H9 (cell line): ENCODE measurements around the gene MYL3. TPM values are rescaled to one million over a fixed set of nuclear protein-coding genes. Genes with fewer than 3 reads are reported as not detected.

Experiments
- DNase-seq: peaks from one replicate; pipeline ENCODE4 v3.0.0-alpha.2; 2017
- H2AFZ ChIP-seq: one replicate; pipeline ENCODE4 v1.6.1; 2013; ENCODE audit warnings: mild to moderate bottlenecking, low read length, control low read depth, moderate library complexity
- H2AK5ac ChIP-seq: 2 replicates; pipeline ENCODE4 v1.6.1; 2013; ENCODE audit warnings: low read length, control low read depth, mixed read lengths; ENCODE audit not compliant: insufficient read length
- H2BK120ac ChIP-seq: one replicate; pipeline ENCODE4 v1.6.1; 2013; ENCODE audit warnings: low read depth, mild to moderate bottlenecking, low read length, control low read depth, inconsistent platforms; ENCODE audit not compliant: poor library complexity, severe bottlenecking
- H2BK12ac ChIP-seq: 2 replicates; pipeline ENCODE4 v1.6.1; 2013; ENCODE audit warnings: low read length, control low read depth, mixed read lengths, low read depth; ENCODE audit not compliant: insufficient read length
- H2BK15ac ChIP-seq: 2 replicates; pipeline ENCODE4 v1.6.1; 2013; ENCODE audit warnings: low read depth, low read length, control low read depth
- H2BK20ac ChIP-seq: one replicate; pipeline ENCODE4 v1.6.1; 2013; ENCODE audit warnings: low read depth, mild to moderate bottlenecking, low read length, control low read depth, inconsistent platforms; ENCODE audit not compliant: poor library complexity, severe bottlenecking
- H2BK5ac ChIP-seq: 2 replicates; pipeline ENCODE4 v1.6.1; 2013; ENCODE audit warnings: low read length, control low read depth, mixed read lengths; ENCODE audit not compliant: insufficient read length
- H3K14ac ChIP-seq: 2 replicates; pipeline ENCODE4 v1.6.1; 2013; ENCODE audit warnings: low read length, control low read depth; ENCODE audit not compliant: insufficient read depth
- H3K18ac ChIP-seq: 2 replicates; pipeline ENCODE4 v1.6.1; 2013; ENCODE audit warnings: low read depth, mild to moderate bottlenecking, mixed read lengths, low read length, control low read depth; ENCODE audit not compliant: insufficient read length
- H3K23ac ChIP-seq: 2 replicates; pipeline ENCODE4 v1.6.1; 2013; ENCODE audit warnings: low read length, control low read depth, mixed read lengths, low read depth; ENCODE audit not compliant: insufficient read length
- H3K23me2 ChIP-seq: 2 replicates; pipeline ENCODE4 v1.6.1; 2013; ENCODE audit warnings: low read depth, mild to moderate bottlenecking, mixed read lengths, low read length, control low read depth; ENCODE audit not compliant: insufficient read length, poor library complexity, severe bottlenecking
- H3K27ac ChIP-seq: 2 replicates; pipeline ENCODE4 v1.5.1; 2013; ENCODE audit warnings: low read length, control low read depth, mixed read lengths, low read depth; ENCODE audit not compliant: insufficient read length
- H3K27me3 ChIP-seq: 2 replicates; pipeline ENCODE4 v1.6.1; 2013; ENCODE audit warnings: low read length, control low read depth, inconsistent platforms; ENCODE audit not compliant: insufficient read depth
- H3K4ac ChIP-seq: 2 replicates; pipeline ENCODE4 v1.6.1; 2013; ENCODE audit warnings: low read depth, mild to moderate bottlenecking, control low read depth, inconsistent platforms, low read length, moderate library complexity
- H3K4me1 ChIP-seq: 2 replicates; pipeline ENCODE4 v1.6.1; 2013; ENCODE audit warnings: low read length, control low read depth, inconsistent platforms; ENCODE audit not compliant: insufficient read depth
- H3K4me2 ChIP-seq: 2 replicates; pipeline ENCODE4 v1.6.1; 2013; ENCODE audit warnings: low read length, control low read depth, mixed read lengths; ENCODE audit not compliant: insufficient read length, insufficient read depth
- H3K56ac ChIP-seq: 2 replicates; pipeline ENCODE4 v1.6.1; 2013; ENCODE audit warnings: low read depth, mild to moderate bottlenecking, mixed read lengths, low read length, control low read depth; ENCODE audit not compliant: insufficient read length
- H3K79me1 ChIP-seq: 2 replicates; pipeline ENCODE4 v1.6.1; 2013; ENCODE audit warnings: low read depth, mild to moderate bottlenecking, moderate library complexity, low read length, control low read depth, inconsistent platforms; ENCODE audit not compliant: insufficient read depth, poor library complexity, severe bottlenecking
- H3K79me2 ChIP-seq: 2 replicates; pipeline ENCODE4 v1.6.1; 2013; ENCODE audit warnings: low read length, control low read depth, inconsistent platforms; ENCODE audit not compliant: insufficient read depth
- H3K9ac ChIP-seq: 2 replicates; pipeline ENCODE4 v1.6.1; 2013; ENCODE audit warnings: low read length, control low read depth, mixed read lengths; ENCODE audit not compliant: insufficient read length; ENCODE audit errors: extremely low read depth
- H3K9me3 ChIP-seq: one replicate; pipeline ENCODE4 v1.6.1; 2013; ENCODE audit warnings: low read depth, low read length, inconsistent platforms; ENCODE audit not compliant: control insufficient read depth
- H3T11ph ChIP-seq: one replicate; pipeline ENCODE4 v1.6.1; 2013; ENCODE audit warnings: mild to moderate bottlenecking, low read length, control low read depth, inconsistent platforms
- H4K20me1 ChIP-seq: one replicate; pipeline ENCODE4 v1.6.1; 2013; ENCODE audit not compliant: control insufficient read depth, insufficient read length, insufficient read depth
- H4K5ac ChIP-seq: 2 replicates; pipeline ENCODE4 v1.6.1; 2013; ENCODE audit warnings: low read depth, mild to moderate bottlenecking, mixed read lengths, low read length, control low read depth; ENCODE audit not compliant: insufficient read length
- H4K8ac ChIP-seq: replicated peaks from 2 replicates; pipeline ENCODE4 v1.6.1; 2013; ENCODE audit warnings: low read length, control low read depth, mixed read lengths, low read depth; ENCODE audit not compliant: insufficient read length
- H4K91ac ChIP-seq: 2 replicates; pipeline ENCODE4 v1.6.1; 2013; ENCODE audit warnings: low read depth, mild to moderate bottlenecking, moderate library complexity, mixed read lengths, low read length, control low read depth; ENCODE audit not compliant: insufficient read length
- H3K27ac Mint-ChIP-seq, 3 experiments: 2 replicates in 2 of 3; 3 replicates in 1 of 3; pipeline ENCODE4 v1.8.0; 2020 to 2021; ENCODE audit warnings: mixed read lengths in 3 of 3, mild to moderate bottlenecking in 1 of 3, moderate library complexity in 1 of 3
- H3K27me3 Mint-ChIP-seq: 2 replicates; pipeline ENCODE4 v1.8.0; 2021; ENCODE audit warnings: low read depth, mild to moderate bottlenecking, moderate library complexity, mixed read lengths
- H3K36me3 Mint-ChIP-seq, 3 experiments: 2 replicates in 2 of 3; 3 replicates in 1 of 3; pipeline ENCODE4 v1.8.0; 2020 to 2021; ENCODE audit warnings: low read depth in 3 of 3, mixed read lengths in 3 of 3; ENCODE audit not compliant: insufficient read depth in 1 of 3
- H3K4me1 Mint-ChIP-seq, 2 experiments: 2 replicates each; pipeline ENCODE4 v1.8.0; 2020; ENCODE audit warnings: mixed read lengths in 2 of 2
- H3K4me3 Mint-ChIP-seq, 2 experiments: 2 replicates in 1 of 2; 3 replicates in 1 of 2; pipeline ENCODE4 v1.8.0; 2020 to 2021; ENCODE audit warnings: mild to moderate bottlenecking in 2 of 2, mixed read lengths in 2 of 2, moderate library complexity in 1 of 2
- H3K9me3 Mint-ChIP-seq, 2 experiments: 2 replicates in 1 of 2; 3 replicates in 1 of 2; pipeline ENCODE4 v1.8.0; 2020; ENCODE audit warnings: mild to moderate bottlenecking in 2 of 2, mixed read lengths in 2 of 2, moderate library complexity in 1 of 2
- CTCF ChIP-seq: fragments of 200-600 bp; sonication (generic); conservative IDR thresholded peaks from 3 replicates; pipeline ENCODE4 v1.8.0; 2021; ENCODE audit warnings: antibody characterized with exemption, mild to moderate bottlenecking
- WGBS: extraction: QIAGEN DNeasy Blood & Tissue Kit; methylation state at CpG from one replicate; pipeline ENCODE4 v1.1.7; 2013; ENCODE audit warnings: missing lambda C conversion rate, low lambda C conversion rate, mixed read lengths; ENCODE audit not compliant: insufficient read length; ENCODE audit errors: extremely low coverage; 5-methylcytosine and 5-hydroxymethylcytosine counted together
- total RNA-seq: library from RNA; stranded (reverse); gene quantifications from 2 replicates; pipeline ENCODE4 v1.2.1, GENCODE V29; 2021

MYL3 gene
- total RNA-seq, 1 experiment from 2014 or later: 0.24 TPM

DNA sequence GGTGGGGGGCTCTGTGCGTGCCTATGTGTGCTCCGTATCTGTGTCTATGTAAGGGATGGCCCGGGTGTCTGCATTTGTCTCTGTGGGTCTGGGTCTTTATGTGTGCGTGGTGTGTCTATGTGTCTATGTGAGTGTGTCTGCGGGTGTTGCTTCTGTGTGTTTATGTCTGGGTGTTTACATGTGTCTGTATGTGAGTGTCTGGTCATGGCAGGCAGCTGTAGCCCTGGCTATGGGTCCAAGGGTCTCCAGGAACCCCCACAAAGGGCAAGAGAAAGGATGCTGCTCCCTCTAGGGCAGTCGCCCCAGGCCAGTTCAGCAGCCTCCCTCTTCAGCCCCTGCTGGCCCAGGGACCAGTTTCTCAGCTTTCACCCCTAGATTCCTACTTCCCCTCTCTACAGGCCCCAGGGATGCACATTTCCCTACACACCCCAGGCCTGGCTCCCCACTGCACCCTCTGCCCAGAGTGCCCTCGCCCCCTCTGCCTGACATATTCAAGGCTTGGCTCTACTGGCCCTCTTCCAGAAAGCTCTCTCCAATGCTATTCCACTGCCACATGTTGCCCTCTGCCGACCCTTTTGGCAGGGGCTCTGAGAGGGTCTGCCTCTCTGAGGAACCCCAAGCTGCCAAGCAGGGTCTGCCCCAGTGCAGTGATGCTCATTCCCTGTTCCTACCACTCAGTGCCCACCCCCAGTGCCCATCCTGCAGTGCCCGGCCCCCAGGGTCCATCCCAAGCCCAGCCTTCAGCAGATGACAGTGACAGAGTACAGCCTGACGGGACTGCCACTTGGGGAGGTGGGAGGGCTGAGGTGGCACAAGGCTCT is 1.0 kb upstream of the MYL3 start:
- Histone ChIP-seq H2BK5ac (no peak overlapping the region), H2BK15ac (no peak overlapping the region), H4K8ac (no peak overlapping the region), H3K23me2 (no peaks in the 10 kb centered on the region), H3K14ac (no peak overlapping the region), H3K79me1 (no peaks in the 10 kb centered on the region), H2BK12ac (no peak overlapping the region), H2BK20ac (no peak overlapping the region), H3K27ac (no peak overlapping the region), H3K23ac (no peak overlapping the region), H3K4me2 (no peak overlapping the region), H3K9ac (no peak overlapping the region), H3T11ph (no peak overlapping the region), H3K79me2 (no peaks in the 10 kb centered on the region), H3K18ac (no peak overlapping the region), H3K9me3 (no peaks in the 10 kb centered on the region), H4K5ac (no peak overlapping the region), H3K4me1 (no peaks in the 10 kb centered on the region), H4K20me1 (no peaks in the 10 kb centered on the region), H3K56ac (no peak overlapping the region), H3K27me3 (no peaks in the 10 kb centered on the region), H2AFZ (no peak overlapping the region), H2AK5ac (no peak overlapping the region), H3K4ac (no peak overlapping the region), H4K91ac (no peak overlapping the region), H2BK120ac (no peak overlapping the region)
- no peak for DNase-seq
- no CpG with 5 or more reads among the region's 10 CpGs for WGBS
- Mint-ChIP-seq H3K9me3 (no peaks in the 10 kb centered on the region; a peak in 1 of 5 replicates), H3K36me3 (no peaks in the 10 kb centered on the region), H3K27me3 (peaks cover 13% of the 10 kb centered on the region), H3K27ac (no peak overlapping the region; a peak in 1 of 7 replicates), H3K4me3 (no peak overlapping the region), H3K4me1 (peaks cover 8 to 23% of the 10 kb centered on the region in 2 experiments)
- TF ChIP-seq CTCF: no peak
